Stimulated activated CD4-positive, alpha-beta T cell treated with anti-CD3 and anti-CD28 coated beads, Interleukin-1b, Interleukin-23, amount 100 ng/mL, for 4 hours (primary cell): ENCODE results near the gene TBX2.
A peak's percentile ranks its signal among the peaks of the same experiment; 100 is the strongest.

Experiments used
- DNase-seq, 2 donors: peaks; one replicate each; pipeline ENCODE4 v3.0.0-alpha.2; 2020; ENCODE audit warnings: low read depth in 2 of 2

The TBX2 gene

GRCh38 chr17:61402073-61402541 is 2.5 kb downstream of the TBX2 start:
- DNase-seq, result no peak

GRCh38 chr17:61402978-61403800 is 3.5 kb downstream of the TBX2 start:
- DNase-seq, result no peak

- DNase-seq, result no peak
Observed at GRCh38 chr17:61403801-61404662, 4.4 kb downstream of the TBX2 start.

GRCh38 chr17:61404663-61404912 is 4.9 kb downstream of the TBX2 start:
- no peak for DNase-seq

GRCh38 chr17:61404913-61405685 is 5.5 kb downstream of the TBX2 start:
- no peak for DNase-seq

GRCh38 chr17:61405686-61406536 is 6.3 kb downstream of the TBX2 start:
- no peak for DNase-seq

GRCh38 chr17:61406537-61406845 is 6.8 kb downstream of the TBX2 start:
- DNase-seq, result no peak

GRCh38 chr17:61406971-61407911 is 7.6 kb downstream of the TBX2 start:
- DNase-seq, result no peak

GRCh38 chr17:61408151-61409041 is 8.8 kb downstream of the TBX2 start:
- DNase-seq, result no peak

- no peak for DNase-seq
Observed at GRCh38 chr17:61409301-61410112, 9.9 kb downstream of the TBX2 start.

GRCh38 chr17:61410141-61411010 is 10.7 kb downstream of the TBX2 start:
- DNase-seq, result peak; percentile 69 to 70

GRCh38 chr17:61411011-61411260 is 11.3 kb downstream of the TBX2 start:
- no peak for DNase-seq

- no peak for DNase-seq
Observed at GRCh38 chr17:61411261-61412142, 11.9 kb downstream of the TBX2 start.

- DNase-seq, result peak; percentile 71 to 76
Observed at GRCh38 chr17:61412143-61412859, 12.7 kb downstream of the TBX2 start.

- no peak for DNase-seq
Observed at GRCh38 chr17:61412860-61413660, 13.4 kb downstream of the TBX2 start.
